OCI-LY1 (cell line): ENCODE data around the gene RPL23.
A peak's percentile ranks its signal among the peaks of the same experiment; 100 is the strongest.

Experiments
- H2AFZ ChIP-seq: fragments of 200-600 bp; sonication (generic), shearing (Covaris generic); 2 replicates; pipeline ENCODE4 v1.6.0; 2014; ENCODE audit warnings: antibody characterized with exemption, mild to moderate bottlenecking, low read length
- H3F3A ChIP-seq: fragments of 200-600 bp; sonication (generic), shearing (Covaris generic); 2 replicates; pipeline ENCODE4 v1.6.0; 2014; ENCODE audit warnings: mild to moderate bottlenecking, antibody characterized with exemption, low read length, moderate library complexity; ENCODE audit not compliant: insufficient read depth
- H3K27ac ChIP-seq: fragments of 200-600 bp; sonication (generic); 2 replicates; pipeline ENCODE4 v1.5.1; 2014; ENCODE audit warnings: low read length, mixed run types, mild to moderate bottlenecking, low read depth; ENCODE audit not compliant: poor library complexity, severe bottlenecking
- H3K27me3 ChIP-seq: fragments of 200-600 bp; sonication (generic); 2 replicates; pipeline ENCODE4 v1.6.0; 2014; ENCODE audit warnings: antibody characterized with exemption, mild to moderate bottlenecking, low read length, moderate library complexity; ENCODE audit not compliant: insufficient read depth
- H3K36me3 ChIP-seq: fragments of 200-600 bp; sonication (generic); 2 replicates; pipeline ENCODE4 v1.6.1; 2014; ENCODE audit warnings: mild to moderate bottlenecking, antibody characterized with exemption, low read length, moderate library complexity, mixed read lengths; ENCODE audit not compliant: insufficient read depth
- H3K4me1 ChIP-seq: fragments of 200-600 bp; sonication (generic); 2 replicates; pipeline ENCODE4 v1.5.1; 2014; ENCODE audit warnings: mild to moderate bottlenecking, low read length, moderate library complexity; ENCODE audit not compliant: insufficient read depth, severe bottlenecking
- H3K4me2 ChIP-seq: fragments of 200-600 bp; sonication (generic), shearing (Covaris generic); 2 replicates; pipeline ENCODE4 v1.6.1; 2014; ENCODE audit warnings: low read length
- H3K4me3 ChIP-seq: fragments of 200-600 bp; sonication (generic); 2 replicates; pipeline ENCODE4 v1.5.1; 2014; ENCODE audit warnings: low read length, low read depth, mild to moderate bottlenecking, mixed read lengths; ENCODE audit not compliant: poor library complexity, severe bottlenecking
- H3K79me2 ChIP-seq: fragments of 200-600 bp; shearing (Covaris generic); 2 replicates; pipeline ENCODE4 v1.6.1; 2016; ENCODE audit warnings: mixed run types, low read length, mixed read lengths; ENCODE audit not compliant: insufficient read depth
- H3K9ac ChIP-seq: fragments of 200-600 bp; sonication (generic), shearing (Covaris generic); 2 replicates; pipeline ENCODE4 v1.6.1; 2014; ENCODE audit warnings: mild to moderate bottlenecking, low read length, mixed read lengths
- H3K9me2 ChIP-seq: fragments of 200-600 bp; sonication (generic), shearing (Covaris generic); 2 replicates; pipeline ENCODE4 v1.6.1; 2014; ENCODE audit warnings: low read depth, mild to moderate bottlenecking, low read length, mixed read lengths
- H3K9me3 ChIP-seq: fragments of 200-600 bp; shearing (Covaris generic); 2 replicates; pipeline ENCODE4 v1.6.1; 2014; ENCODE audit warnings: low read length, mixed read lengths
- H4K20me1 ChIP-seq: fragments of 200-600 bp; sonication (generic), shearing (Covaris generic); 2 replicates; pipeline ENCODE4 v1.6.0; 2016; ENCODE audit warnings: mild to moderate bottlenecking, low read length; ENCODE audit not compliant: insufficient read depth
- CTCF ChIP-seq: fragments of 200-600 bp; sonication (generic), shearing (Covaris generic); IDR thresholded peaks from 2 replicates; pipeline ENCODE4 v1.5.1; 2017; ENCODE audit warnings: mild to moderate bottlenecking, antibody characterized with exemption, low read length, moderate library complexity, mixed read lengths
- EZH2 ChIP-seq: fragments of 200-600 bp; sonication (generic), shearing (Covaris generic); IDR thresholded peaks from 2 replicates; pipeline ENCODE4 v1.8.0; 2017; ENCODE audit warnings: borderline replicate concordance, mixed run types, mild to moderate bottlenecking, antibody characterized with exemption, low read length, moderate library complexity, mixed read lengths

RPL23 gene

GRCh38 chr17:38882870-38883269, 29.3 kb upstream of the RPL23 start:
- Histone ChIP-seq H3K4me1 (peaks cover 70% of the 10 kb centered on the region), H2AFZ (no peak overlapping the region), H3K4me2 (no peak overlapping the region), H3K9me2 (no peaks in the 10 kb centered on the region), H3K4me3 (no peak overlapping the region), H3K27me3 (no peaks in the 10 kb centered on the region), H3K9me3 (no peaks in the 10 kb centered on the region), H3K79me2 (0 out of 2 replicates have a peak, but pooled peaks cover 5% of the 10 kb centered on the region), H3K36me3 (peaks cover 46% of the 10 kb centered on the region), H3K9ac (no peak overlapping the region), H3K27ac (no peak overlapping the region), H3F3A (no peaks in the 10 kb centered on the region; the same call in 1 of the 2 replicates), H4K20me1 (no peaks in the 10 kb centered on the region)
- no peak for TF ChIP-seq CTCF
- no peak for TF ChIP-seq EZH2

DNA sequence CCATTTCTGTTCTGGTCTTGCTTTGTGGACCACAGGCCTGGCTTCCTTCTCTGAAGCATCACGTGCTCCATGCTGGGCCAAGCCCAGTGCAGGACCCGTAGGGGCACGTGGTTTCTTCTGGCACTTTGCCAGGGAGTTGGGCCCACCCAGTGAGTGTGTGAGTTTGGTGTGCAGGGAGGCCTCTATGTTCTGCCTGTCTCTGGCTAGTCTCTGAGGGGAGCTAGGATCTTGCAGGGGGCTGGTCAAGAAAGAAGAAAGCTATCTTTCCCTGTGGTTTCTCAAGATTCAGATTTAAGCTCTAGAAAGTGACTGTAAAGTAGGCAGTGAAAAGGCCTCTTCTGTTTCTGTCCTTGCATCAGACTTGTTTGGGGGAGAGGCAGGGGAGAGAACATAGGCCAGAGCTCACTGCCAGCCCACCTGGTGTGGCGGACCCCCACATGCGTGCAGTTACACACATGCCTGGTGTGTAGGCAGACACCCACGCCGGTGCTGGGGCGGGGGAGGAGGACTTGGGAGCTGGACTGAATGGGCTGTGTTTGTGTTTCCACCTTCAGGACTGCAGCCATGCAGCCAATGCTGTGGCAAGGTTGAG, 28.2 kb upstream of the RPL23 start:
- H3F3A ChIP-seq, result no peaks in the 10 kb centered on the region; the same call in 1 of the 2 replicates
- H3K4me2 ChIP-seq, result peak overlapping the region; percentile 42; the same call in 1 of the 2 replicates
- H3K4me3 ChIP-seq, result peak overlapping the region; percentile 33
- peak overlapping the region; percentile 87 for H3K27ac ChIP-seq
- no peak overlapping the region for H2AFZ ChIP-seq
- H3K79me2 ChIP-seq, result 0 out of 2 replicates have a peak, but pooled peaks cover 5% of the 10 kb centered on the region
- peak overlapping the region; percentile 60; the same call in 1 of the 2 replicates for H3K9ac ChIP-seq
- peaks cover 36% of the 10 kb centered on the region for H3K36me3 ChIP-seq
- peaks cover 72% of the 10 kb centered on the region for H3K4me1 ChIP-seq
- TF ChIP-seq CTCF (no peak), EZH2 (no peak)
- no peaks in the 10 kb centered on the region for H3K27me3 ChIP-seq
- no peaks in the 10 kb centered on the region for H3K9me2 ChIP-seq
- no peaks in the 10 kb centered on the region for H3K9me3 ChIP-seq
- no peaks in the 10 kb centered on the region for H4K20me1 ChIP-seq

DNA sequence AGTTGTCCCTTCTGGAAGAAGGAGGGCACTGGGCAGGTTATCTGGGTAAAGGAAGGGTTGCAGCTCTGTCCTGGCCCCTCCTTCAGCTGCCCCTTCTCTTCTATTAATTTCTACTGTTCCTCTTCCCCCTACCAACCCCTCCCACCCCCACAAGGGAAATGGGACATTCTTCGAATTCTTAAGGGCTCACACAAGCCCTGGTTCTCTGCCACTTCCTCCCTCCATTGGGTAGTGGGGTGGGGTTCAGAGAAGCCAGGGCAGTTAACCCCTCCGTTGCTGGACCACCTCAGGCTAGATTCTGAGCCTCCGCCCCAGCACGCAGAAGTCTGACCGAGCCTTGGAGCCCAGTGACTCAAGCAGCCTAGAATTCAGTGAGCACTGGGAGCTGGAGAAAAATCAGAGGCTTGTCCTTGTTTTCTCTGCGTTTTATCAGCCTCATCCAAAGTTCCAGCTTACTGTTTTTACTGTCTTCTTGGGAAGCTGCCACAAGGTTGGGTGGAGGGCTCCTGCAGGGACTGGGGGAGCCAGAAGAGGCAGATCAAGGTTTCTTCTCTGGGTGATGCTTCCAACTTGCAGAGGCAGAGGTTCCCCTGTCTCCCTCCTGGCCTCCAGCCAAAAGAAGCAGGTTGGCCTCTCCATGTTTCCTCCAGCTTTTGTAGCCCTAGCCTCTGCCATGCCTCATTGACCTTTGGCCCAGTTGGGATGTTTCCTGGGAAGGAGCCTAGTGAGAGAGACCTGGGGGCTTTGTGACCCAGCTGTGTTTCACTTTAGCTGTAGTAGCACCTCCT, 26.6 kb upstream of the RPL23 start:
- H3K4me2 ChIP-seq, result no peak overlapping the region

More for the DNA sequence above, 26.6 kb upstream of the RPL23 start:
- Histone ChIP-seq H3F3A (no peaks in the 10 kb centered on the region; the same call in 1 of the 2 replicates), H3K9me2 (no peaks in the 10 kb centered on the region), H3K36me3 (peaks cover 36% of the 10 kb centered on the region), H3K27me3 (no peaks in the 10 kb centered on the region), H3K27ac (peak overlapping the region; percentile 87), H3K9me3 (no peaks in the 10 kb centered on the region), H3K79me2 (peaks cover 13% of the 10 kb centered on the region), H3K4me3 (no peak overlapping the region), H2AFZ (no peak overlapping the region), H3K9ac (no peak overlapping the region; the same call in 1 of the 2 replicates), H4K20me1 (no peaks in the 10 kb centered on the region), H3K4me1 (peaks cover 65% of the 10 kb centered on the region)
- TF ChIP-seq EZH2 (no peak), CTCF (no peak)
